Prostate gland (tissue), 1 donor: Measurements from ENCODE around the gene MEGF9.

Experiments used
- POLR2A ChIP-seq: fragments of 450-650 bp; IDR thresholded peaks from one replicate; pipeline ENCODE4 v1.6.1; 2016; ENCODE audit warnings: antibody characterized with exemption, mild to moderate bottlenecking
- POLR2AphosphoS5 ChIP-seq: sonication (generic); formaldehyde crosslinking; IDR thresholded peaks from one replicate; pipeline ENCODE4 v1.6.1; 2017; ENCODE audit warnings: antibody characterized with exemption

GRCh38 chr9:120701248-120701647, 13.0 kb downstream of the MEGF9 start:
- TF ChIP-seq POLR2A = no peak
- no peak for TF ChIP-seq POLR2AphosphoS5
